GM18499 (cell line): ENCODE results near the gene SLK.

Source experiments
- ATAC-seq: cut with Tn5 transposase; IDR thresholded peaks from one replicate; pipeline ENCODE4 v1.9.1; 2021; ENCODE audit warnings: moderate number of reproducible peaks; ENCODE audit not compliant: insufficient read depth, unreplicated experiment

Gene SLK

DNA sequence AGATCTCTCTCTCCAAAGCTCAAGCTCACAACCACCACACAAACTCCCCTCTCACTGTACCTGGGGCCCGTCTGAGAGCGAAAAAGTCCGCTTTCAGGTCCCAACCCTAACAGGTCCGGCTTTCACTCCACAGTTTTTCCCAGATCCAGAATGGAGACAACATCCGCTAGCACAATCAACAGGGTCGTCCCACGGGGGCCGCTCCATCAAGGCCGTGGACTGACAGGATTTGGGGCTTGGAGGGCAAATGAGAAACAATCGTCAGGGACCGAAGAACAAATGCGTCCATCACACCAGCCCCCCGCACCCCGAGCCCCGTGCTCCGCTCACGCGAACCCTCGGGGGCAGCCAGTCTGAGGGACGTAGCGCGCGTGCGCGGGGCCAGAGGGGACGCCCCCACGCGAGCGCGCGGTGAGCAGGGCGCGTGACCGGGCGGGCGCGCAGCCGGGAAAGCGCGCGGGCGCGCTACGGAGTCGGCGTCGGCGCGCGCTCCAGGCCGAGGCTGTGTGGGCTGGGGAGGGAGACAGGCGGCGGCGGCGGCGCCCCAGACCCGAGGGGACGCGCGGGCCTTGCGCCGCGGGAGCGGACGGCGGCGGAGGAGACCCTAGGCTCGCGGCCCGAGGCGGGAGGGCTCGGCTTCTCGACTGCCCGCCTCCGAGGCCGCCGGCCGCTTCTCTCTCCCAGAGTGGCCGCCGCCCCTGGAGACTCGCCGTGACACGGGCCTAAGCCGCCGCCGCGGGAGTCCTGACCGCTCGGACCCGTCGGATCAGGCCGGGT, at the start of gene SLK:
TSS of gene SLK (plus strand) at position 470 of the 777 bp plus-strand sequence. CDS start 606 bp downstream, outside the sequence.
- no peak for ATAC-seq

DNA sequence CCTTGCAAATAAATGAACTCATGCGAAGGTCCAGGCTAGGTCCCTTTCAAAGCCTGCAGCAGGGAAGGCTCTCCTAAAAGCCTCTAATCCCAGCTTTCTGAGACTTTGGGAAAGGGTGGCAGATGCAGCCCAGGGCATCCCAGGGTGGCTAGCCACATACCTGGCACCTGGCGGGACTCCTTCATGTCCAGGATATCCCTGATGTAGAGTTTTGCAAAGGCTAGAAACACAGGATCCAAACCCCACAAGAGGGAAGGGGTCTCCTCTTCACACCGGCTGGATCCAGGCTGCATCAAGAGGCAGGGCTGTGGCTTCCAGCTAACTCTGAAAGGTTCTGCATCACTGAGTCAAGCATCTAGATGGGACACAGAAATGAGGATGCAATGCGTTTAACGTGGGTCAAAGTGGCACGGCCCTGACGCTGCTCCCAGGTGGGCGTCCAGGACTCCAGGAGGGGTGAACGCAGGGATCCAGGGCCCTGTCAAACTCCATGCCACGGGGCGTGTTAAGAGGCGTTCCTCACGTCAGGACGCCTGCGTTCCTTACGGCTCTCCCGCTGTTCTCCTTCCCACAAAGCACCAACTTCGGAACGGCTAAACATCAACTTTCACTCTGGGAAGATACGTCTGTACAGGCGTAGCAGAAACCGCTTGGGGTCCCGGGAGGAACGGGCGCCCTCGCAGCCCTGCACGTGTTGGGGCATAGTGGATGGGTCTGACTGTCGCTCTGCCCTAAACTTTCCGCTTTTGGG, 49.5 kb upstream of the SLK start:
- ATAC-seq, result peak; percentile 16

DNA sequence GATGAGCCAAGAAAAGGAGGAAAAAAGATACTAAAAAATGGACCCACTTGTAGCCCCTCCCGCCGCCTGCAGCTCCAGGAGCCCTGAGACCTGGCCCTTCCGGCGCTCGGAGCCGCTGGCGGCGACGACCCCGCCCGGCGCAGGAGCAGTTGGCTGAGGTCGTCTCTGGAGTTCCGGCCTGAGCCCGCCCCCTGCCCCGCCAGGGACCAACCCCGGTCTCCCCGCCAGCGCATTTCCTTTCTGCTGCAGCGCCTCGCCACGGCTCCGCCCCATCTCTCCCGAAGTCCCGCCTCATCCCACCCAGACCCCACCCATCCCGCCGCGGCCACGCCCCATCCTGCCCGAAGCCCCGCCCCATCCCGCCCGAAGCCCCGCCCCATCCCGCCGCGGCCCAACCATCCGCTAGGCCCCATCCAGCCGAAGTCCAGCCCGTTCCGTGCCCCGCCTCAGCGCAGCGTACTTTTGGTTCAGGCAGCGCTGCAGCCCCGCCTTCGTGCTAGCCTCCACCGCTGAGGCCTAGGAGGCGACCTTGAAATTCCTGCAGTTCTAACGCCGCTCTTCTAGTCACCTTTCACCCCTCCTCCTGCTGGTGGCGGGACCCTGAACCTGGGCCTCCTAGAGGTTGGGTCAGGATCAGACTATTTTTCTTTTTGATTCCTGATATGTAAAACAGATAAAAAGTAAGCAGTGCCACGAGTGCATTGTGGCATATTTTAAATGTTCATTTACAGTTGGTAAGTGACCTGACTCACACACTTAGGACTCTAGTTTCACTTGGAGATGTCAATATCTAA, 48.7 kb upstream of the SLK start, which contains the start of gene STN1:
TSS of gene STN1 (minus strand) at position 132 of the 794 bp plus-strand sequence. CDS start 590 bp downstream, outside the sequence.
- ATAC-seq, result peak; percentile 77

DNA sequence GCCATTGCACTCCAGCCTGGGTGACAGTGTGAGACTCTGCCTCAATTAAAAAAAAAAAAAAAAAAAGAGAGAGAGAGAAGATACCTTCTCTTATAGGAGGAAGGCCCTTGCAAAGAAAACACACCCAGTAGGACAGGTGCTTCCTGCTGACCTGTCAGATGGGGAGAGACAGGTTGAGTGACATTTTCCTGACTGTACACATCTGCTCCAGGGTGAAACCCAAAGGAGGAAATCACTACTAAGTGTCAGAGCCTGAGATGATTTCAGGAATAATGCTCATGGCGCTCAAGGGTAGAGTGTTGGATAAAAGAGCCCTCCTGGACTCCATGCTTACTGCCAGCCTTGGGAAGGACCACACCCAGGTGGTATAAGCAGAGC, 47.3 kb upstream of the SLK start:
- no peak for ATAC-seq

DNA sequence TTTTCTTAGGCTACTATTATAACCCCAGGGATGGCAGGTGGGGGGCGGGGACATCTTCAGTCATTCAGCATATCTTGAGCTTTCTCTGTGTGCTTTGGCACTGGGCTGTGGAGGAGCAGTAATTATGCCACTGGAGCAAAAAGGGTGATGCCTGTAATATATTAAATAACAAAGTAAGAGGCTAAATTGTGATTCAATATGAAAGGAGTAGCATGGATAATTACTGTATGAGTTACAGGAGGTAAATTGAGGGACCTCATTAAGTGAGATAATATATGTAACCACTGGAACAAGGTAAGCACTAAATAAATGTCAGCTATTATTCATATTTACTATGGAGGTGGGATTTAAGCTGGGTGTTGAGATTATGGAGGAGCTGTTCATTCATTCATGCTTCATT, 45.7 kb upstream of the SLK start:
- no peak for ATAC-seq

DNA sequence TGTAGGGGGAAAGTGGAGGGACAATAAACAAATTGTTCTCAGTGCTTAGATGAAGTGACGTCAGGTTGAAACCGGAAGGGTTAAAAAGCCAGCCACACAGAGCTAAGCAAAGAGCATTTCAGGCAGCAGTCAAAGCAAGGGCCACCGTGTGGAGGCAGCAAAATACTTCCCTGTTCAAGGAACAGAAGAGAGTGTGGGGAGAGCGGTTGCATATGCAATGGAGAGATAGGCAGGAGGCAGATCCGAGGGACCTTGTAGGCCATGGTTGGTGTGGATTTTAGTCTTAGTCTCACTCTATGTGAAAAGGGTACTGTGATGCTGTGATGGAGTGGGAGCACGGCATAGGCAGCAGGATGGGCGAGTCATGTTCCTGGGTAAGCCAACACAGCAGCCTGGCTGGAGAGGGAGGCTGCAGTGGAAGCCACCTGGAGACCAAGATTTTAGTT, 45.2 kb upstream of the SLK start:
- no peak for ATAC-seq

DNA sequence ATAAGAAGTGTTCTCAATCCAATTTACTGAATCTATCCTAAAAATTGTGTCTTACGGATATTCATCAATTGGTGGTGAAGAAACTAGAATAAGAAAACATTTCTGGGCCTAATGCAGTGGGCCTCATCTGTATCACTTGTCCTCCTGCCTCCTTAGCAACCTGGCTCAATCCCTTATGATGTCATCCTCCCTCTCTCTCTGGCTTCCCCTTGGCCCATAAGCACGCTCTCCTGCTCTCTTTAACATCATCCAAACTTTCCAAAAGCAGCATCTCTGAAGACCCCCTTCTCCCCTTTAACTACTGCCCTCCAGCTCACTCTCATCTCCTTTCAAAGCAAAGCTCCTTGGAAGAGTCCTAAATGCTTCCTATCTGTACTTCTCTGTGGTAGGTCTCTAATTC, 44.3 kb upstream of the SLK start:
- ATAC-seq, result no peak

DNA sequence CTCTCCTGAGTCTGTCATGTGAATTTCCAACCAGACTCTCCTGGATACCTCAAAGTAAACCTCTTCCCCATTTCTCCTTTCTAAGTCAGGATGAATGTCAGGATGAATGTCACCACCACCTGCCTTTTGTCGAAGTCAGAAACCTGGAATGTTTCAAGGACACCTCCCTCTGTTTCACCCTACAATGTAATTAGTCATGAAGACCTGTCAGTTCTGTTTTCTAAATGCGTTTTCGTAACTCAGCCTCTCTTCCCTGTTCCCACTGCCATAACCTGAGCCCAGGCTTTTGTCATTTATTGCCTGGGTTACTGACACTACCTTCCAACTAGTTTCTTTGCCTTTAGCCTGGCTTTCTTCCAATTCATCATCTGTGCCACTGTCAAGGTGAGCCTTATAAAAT, 43.4 kb upstream of the SLK start:
- ATAC-seq, result no peak

DNA sequence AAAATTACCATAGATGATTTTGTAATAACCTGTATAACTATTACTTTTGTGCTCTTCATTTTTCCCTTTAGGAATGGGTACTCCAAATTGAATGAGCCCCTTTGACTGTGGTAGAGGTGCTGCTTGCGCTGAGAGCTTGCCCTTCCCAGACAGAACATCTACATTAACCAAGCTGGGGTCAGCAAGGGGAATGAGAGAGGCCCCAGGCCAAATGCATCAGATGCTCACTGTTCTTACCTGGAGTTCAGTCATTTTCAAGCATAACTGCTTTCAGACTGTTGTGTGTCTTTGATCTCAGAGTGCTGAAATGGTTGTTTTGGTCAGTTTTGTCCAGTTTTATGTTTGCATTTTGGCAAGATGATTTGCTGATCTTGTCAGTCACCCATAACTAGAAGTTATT, 41.3 kb upstream of the SLK start:
- no peak for ATAC-seq

DNA sequence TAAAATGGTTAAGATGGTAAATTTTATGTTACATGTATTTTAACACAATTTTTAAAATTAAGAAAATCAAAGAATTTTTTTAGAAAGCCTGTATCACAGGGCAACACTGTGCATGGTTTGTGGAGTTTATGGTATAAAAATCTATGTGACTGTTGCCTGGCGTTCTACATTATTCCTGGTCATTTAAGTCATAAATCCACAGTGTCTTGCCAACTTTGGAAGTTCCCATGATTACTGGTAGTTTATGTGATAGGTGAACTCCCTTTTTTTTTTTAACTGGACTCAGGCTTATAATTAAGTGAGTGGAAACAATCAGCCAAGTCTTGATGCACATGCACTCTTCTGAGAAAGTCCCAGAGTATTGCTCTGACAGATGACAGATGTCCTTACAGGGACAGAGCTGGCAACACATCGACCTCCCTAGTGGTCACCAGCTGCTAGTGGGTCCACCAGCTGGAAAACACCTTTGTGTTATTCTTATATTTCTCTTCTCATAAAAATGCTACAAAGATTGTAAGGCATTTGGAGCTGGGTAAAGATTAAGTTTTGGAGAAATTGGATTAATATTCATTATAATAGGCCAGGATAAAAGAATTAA, 40.1 kb upstream of the SLK start:
- no peak for ATAC-seq

DNA sequence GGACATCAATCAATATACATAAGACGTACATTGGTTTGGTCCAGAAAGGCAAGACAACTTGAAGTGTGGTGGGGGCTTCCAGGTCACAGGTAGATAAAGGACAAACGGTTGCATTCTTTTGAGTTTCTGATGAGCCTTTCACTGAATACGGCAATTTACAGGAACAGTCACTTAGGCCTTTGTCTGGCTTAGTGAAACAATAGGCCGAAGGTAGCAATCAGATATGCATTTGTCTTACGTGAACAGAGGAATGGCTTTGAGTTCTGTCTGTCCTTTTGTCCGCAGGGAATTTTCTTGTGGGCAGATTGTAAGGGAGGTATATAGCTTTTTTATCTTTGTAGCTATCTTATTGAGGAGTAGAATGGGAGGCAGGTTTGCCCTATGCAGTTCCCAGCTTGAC, 38.2 kb upstream of the SLK start:
- ATAC-seq, result no peak

DNA sequence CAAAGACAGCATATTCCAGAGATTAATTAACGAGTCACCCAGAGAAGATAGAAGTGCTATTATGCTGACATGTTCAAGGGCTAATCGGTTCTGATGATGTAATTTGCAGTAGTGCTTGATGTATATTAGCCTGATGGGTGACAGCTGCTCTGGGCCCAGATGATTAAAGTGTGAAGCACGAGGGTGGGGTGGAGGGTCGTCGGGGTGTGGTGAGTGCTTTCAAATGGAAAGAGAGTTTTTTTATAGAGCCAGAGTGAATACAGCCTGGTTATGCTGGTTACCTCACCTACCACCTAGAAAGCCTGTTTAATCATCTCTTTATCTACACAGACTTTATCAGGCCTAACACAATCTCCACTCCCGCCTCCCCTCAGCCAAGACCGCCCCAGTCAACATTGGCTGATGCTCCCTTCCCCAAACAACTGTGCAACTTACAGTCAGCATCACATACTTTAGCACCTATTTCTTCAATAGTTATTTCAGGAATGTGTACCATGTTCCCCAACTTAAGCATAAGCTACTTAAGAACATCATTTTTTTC, 37.5 kb upstream of the SLK start:
- no peak for ATAC-seq

DNA sequence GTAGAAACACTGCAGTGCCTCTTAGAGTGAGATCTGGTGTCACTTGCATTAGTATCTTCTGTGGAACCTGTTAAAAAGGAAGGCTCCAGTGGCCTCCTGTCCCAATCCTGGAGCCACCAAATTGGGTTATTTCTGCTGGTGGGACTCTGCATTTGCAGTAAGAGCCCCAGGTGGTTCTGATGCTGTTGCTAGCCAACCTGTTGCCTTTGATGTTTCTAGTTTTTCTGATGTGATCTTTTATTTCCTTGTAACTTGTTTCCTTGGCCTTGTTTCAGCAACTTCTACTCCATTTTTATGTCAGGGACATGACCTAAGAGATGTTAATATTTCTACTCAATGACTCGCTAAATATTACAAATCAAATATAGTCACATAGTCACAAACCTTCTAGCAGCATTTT, 36.5 kb upstream of the SLK start:
- ATAC-seq, result no peak

DNA sequence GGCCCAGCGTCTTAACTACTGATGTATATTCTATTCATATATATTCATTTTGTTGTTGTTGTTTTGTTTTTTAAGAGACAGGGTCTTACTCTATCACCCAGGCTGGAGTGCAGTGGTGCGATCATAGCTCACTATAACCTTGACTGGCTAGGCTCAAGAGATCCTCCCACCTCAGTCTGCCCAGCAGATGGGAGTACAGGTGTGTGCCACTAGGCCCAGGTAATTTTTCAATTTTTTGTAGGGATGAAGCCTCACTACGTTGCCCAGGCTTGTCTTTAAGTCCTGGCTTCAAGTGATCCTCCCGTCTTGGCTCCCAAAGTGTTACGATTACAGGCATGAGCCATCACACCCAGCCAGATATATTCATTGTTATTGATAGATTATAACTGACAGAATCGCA, 36.1 kb upstream of the SLK start:
- no peak for ATAC-seq

DNA sequence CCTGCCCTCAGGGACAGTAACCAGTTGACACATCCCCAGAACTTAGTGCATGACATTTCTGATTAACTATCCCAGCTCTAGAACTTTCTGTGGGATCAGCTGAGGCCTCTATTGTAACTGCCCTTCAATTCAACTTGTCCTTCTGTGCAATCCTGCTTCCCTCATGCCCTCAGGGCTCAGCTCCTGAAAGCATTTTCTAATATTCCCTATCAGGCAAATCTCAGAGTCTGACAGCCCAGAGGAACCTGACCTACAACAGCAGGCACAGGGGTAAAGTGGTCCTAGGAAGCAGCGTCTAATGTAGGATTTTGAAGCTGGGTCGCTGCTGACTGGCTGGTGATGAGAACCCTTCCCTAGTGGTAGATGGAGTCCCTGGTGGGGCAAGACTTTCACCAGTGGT, 35.3 kb upstream of the SLK start:
- no peak for ATAC-seq

DNA sequence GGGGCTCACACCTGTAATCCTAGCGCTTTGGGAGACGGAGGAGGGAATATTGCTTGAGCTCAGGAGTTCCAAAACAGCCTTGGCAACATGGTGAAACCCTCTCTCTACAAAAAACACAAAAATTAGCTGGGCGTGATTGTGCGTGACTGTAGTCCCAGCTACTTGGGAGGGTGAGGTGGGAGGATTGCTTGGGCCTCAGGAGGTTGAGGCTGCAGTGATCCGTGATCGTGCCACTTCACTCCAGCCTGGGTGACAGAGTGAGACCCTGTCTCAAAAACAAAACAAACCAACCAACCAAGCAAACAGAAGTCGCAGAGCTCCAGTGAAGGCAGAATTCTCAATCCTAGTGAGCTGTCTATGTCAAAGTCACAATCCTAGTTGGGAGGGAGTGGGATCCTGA, 34.7 kb upstream of the SLK start:
- ATAC-seq, result no peak

DNA sequence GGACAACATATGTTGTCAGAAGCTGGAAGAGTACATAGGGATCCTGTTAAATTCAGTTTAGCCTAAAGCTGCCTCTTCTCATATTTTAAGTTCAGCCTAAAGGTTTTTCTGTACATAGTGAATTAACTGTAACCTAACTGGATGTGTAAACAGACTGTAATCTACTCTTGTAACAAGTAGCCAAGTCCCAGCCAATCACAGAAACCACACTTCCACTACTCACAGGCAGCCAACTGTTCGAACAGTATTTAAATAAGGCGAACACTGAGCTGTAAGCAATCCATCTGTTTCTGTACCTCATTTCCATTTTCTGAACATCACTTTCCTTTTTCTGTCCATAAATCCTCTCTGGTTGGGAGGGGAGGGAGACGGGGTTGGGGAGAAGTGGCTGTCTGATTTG, 34.0 kb upstream of the SLK start:
- no peak for ATAC-seq

DNA sequence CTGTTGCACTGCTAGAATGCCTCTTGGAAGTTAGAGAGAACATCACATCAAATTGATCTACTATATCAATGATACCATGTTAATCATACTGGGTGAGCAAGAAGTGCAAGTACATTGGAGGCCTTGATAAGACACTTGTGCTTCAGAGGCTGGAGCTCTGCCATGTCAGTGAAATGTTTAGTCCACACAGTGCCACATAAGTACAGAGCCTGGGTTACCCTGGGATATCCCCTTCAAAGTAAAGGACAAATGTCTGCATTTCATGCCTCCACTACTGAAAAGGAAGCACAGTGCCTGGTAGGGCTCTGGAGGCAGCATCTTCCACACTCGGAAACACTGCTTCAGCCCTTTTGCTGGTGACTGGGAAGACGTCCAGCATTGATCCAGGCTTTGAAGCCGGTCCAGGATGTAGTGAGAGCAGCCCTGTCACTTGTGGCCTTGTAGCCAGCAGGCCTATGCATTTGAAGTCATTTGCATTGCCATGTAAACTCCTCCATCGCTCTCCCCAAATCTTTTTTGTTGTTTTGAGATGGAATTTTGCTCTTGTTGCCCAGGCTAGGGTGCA, 33.3 kb upstream of the SLK start:
- no peak for ATAC-seq

DNA sequence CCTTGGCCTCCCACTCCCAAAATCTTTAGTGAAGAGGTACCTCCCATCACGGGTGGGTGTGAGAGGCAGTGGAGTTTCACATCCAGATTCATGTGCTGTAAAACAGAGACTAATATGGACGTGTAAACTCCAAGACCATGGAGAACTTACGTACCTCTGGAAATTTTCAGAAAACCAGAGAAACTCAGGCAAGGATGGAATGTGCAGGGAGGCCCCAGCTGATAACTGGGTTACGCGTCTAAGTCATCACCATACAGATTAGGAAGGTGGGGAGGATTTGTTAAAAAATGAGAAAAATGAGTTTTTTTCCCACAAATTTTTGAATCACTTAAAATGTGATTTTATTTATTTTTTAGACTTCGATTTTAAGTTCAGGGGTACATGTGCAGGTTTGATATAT, 32.6 kb upstream of the SLK start:
- no peak for ATAC-seq

DNA sequence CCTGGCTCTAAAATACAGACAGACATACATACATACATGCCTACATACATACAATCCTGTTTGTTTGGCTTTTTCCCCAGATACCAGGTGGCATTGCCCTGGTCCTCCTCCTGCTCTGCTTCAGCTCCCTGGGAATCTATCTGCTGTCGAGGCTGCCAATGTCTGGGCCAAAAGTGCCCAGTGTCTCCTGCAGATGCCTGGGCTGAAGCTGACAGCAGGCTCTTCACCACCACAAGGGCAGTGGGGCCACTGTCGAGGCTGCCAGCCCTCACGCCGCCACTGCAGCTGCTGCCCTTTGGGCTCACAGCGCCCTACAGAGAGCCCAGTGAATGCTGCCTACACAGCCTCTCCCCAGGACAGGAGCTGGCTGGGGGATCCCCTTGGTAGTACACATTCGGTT, 30.9 kb upstream of the SLK start:
- ATAC-seq, result no peak
